ENCODE measurements around the gene LCE2C. TPM values are rescaled to one million over a fixed set of nuclear protein-coding genes. Genes with fewer than 3 reads are reported as not detected.

LCE2C gene
- polyA plus RNA-seq, 1 of the 3 experiments (the other 2 are of a cell fraction), result not detected

DNA sequence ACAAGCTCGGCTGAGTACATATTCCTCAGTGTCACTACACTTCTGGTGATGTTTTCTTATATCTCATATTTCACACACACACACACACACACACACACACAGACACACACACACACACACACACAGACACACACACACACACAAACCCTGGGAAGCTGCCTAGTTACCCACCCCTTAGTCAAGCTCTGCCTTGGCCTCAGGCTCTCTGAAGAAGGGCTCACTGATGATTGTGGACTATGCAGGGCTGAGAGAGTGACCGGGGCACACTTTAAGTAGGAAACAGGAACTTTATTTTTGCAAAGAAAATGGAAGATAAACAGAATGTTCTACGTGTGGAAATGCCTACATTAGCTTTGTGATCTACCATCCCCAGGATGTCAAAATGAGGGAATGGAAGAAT lies 31.1 kb upstream of the LCE2C start:
- H2AFZ ChIP-seq (ENCODE audit: low read depth), result no peak overlapping the region
- no peaks in the 10 kb centered on the region for H3K27me3 ChIP-seq (ENCODE audit: insufficient read depth)
- no peak overlapping the region for H3K4me2 ChIP-seq
- H3K27ac ChIP-seq (ENCODE audit: low read depth in 2 of 2, low read length in 1 of 2), result no peak overlapping the region
- H4K20me1 ChIP-seq (ENCODE audit: insufficient read depth), result no peaks in the 10 kb centered on the region
- no peaks in the 10 kb centered on the region for H3F3A ChIP-seq (replicated peaks; ENCODE audit: insufficient read depth)
- H3K9me3 ChIP-seq, result no peaks in the 10 kb centered on the region
- POLR2A ChIA-PET, result interaction anchor here (0.6 kb wide), 1 partner anchor 496 kb away, joined by 3 read pairs; no protein-coding TSS in a partner anchor
- H3K4me1 ChIP-seq (ENCODE audit: control insufficient read depth in 1 of 2, insufficient read depth in 2 of 2, low read depth in 1 of 2, low read length in 1 of 2), result no peaks in the 10 kb centered on the region
- no peak overlapping the region for H3K9ac ChIP-seq
- no peaks in the 10 kb centered on the region for H3K9me2 ChIP-seq
- no peak for TF ChIP-seq MEF2A (IDR thresholded peaks at IDR 0.05; ENCODE audit: borderline replicate concordance, low read depth)
- no peak for TF ChIP-seq GATA2 (CRISPR knock-in tag; IDR thresholded peaks at IDR 0.05)
- TF ChIP-seq CHD2 (IDR thresholded peaks at IDR 0.05; ENCODE audit: low read length, partially characterized antibody), result no peak
- no peak for TF ChIP-seq FOXJ3 (CRISPR knock-in tag; IDR thresholded peaks at IDR 0.05)
- TF ChIP-seq FOXM1 (IDR thresholded peaks at IDR 0.05; ENCODE audit: low read depth), result no peak
- TF ChIP-seq, protein P1, sequence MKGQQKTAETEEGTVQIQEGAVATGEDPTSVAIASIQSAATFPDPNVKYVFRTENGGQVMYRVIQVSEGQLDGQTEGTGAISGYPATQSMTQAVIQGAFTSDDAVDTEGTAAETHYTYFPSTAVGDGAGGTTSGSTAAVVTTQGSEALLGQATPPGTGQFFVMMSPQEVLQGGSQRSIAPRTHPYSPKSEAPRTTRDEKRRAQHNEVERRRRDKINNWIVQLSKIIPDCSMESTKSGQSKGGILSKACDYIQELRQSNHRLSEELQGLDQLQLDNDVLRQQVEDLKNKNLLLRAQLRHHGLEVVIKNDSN (IDR thresholded peaks at IDR 0.05; ENCODE audit: borderline replicate concordance, low read depth), result no peak
- TF ChIP-seq, protein P2, sequence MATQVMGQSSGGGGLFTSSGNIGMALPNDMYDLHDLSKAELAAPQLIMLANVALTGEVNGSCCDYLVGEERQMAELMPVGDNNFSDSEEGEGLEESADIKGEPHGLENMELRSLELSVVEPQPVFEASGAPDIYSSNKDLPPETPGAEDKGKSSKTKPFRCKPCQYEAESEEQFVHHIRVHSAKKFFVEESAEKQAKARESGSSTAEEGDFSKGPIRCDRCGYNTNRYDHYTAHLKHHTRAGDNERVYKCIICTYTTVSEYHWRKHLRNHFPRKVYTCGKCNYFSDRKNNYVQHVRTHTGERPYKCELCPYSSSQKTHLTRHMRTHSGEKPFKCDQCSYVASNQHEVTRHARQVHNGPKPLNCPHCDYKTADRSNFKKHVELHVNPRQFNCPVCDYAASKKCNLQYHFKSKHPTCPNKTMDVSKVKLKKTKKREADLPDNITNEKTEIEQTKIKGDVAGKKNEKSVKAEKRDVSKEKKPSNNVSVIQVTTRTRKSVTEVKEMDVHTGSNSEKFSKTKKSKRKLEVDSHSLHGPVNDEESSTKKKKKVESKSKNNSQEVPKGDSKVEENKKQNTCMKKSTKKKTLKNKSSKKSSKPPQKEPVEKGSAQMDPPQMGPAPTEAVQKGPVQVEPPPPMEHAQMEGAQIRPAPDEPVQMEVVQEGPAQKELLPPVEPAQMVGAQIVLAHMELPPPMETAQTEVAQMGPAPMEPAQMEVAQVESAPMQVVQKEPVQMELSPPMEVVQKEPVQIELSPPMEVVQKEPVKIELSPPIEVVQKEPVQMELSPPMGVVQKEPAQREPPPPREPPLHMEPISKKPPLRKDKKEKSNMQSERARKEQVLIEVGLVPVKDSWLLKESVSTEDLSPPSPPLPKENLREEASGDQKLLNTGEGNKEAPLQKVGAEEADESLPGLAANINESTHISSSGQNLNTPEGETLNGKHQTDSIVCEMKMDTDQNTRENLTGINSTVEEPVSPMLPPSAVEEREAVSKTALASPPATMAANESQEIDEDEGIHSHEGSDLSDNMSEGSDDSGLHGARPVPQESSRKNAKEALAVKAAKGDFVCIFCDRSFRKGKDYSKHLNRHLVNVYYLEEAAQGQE (IDR thresholded peaks at IDR 0.05; ENCODE audit: low read depth, low read length), result no peak
- no peak for TF ChIP-seq POLR2AphosphoS5 (IDR thresholded peaks at IDR 0.05; ENCODE audit: low read depth, low read length)
- TF ChIP-seq TAF1 (IDR thresholded peaks at IDR 0.05; ENCODE audit: borderline replicate concordance, low read depth, low read length), result no peak
- TF ChIP-seq EP300 (IDR thresholded peaks at IDR 0.05; ENCODE audit: borderline replicate concordance in 1 of 2, low read depth in 1 of 2, low read length in 1 of 2), result no peak
- TF ChIP-seq, protein P3, sequence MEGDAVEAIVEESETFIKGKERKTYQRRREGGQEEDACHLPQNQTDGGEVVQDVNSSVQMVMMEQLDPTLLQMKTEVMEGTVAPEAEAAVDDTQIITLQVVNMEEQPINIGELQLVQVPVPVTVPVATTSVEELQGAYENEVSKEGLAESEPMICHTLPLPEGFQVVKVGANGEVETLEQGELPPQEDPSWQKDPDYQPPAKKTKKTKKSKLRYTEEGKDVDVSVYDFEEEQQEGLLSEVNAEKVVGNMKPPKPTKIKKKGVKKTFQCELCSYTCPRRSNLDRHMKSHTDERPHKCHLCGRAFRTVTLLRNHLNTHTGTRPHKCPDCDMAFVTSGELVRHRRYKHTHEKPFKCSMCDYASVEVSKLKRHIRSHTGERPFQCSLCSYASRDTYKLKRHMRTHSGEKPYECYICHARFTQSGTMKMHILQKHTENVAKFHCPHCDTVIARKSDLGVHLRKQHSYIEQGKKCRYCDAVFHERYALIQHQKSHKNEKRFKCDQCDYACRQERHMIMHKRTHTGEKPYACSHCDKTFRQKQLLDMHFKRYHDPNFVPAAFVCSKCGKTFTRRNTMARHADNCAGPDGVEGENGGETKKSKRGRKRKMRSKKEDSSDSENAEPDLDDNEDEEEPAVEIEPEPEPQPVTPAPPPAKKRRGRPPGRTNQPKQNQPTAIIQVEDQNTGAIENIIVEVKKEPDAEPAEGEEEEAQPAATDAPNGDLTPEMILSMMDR (IDR thresholded peaks at IDR 0.05), result no peak
- TF ChIP-seq NFIC (IDR thresholded peaks at IDR 0.05; ENCODE audit: borderline replicate concordance), result no peak
- no peak for TF ChIP-seq TEAD4 (IDR thresholded peaks at IDR 0.05; ENCODE audit: borderline replicate concordance, insufficient read depth)
- TF ChIP-seq JUND (IDR thresholded peaks at IDR 0.05), result no peak
- no peak overlapping the region for H3K4me3 ChIP-seq (ENCODE audit: low read depth in 2 of 2, low read length in 1 of 2)
- DNase-seq, result no peak
- 3% methylated on average over 3 of the region's 3 CpGs for WGBS (ENCODE audit: low lambda C conversion rate)
- CTCF ChIA-PET, result interaction anchor here (0.7 to 5.8 kb wide), 2 partner anchors 10 to 11 kb away, joined by 3 to 37 read pairs; no protein-coding TSS in a partner anchor
- H3K79me2 ChIP-seq (ENCODE audit: insufficient read depth), result no peaks in the 10 kb centered on the region
- no peaks in the 10 kb centered on the region for H3K36me3 ChIP-seq (replicated peaks in 1 of 2; ENCODE audit: control insufficient read depth in 1 of 2, insufficient read depth in 2 of 2, low read length in 1 of 2)

Measured in SK-N-SH (cell line).